Activated CD4-positive, alpha-beta T cell treated with anti-CD3 and anti-CD28 coated beads, Interleukin-2, amount 50 U/mL, for 4 hours (primary cell): ENCODE measurements around the gene HID1.
"Not testable (repeated sequence)": the region's sequence is repeated elsewhere in the genome, so short reads cannot be mapped to it uniquely, and the experiment has no call there.

Experiments
- DNase-seq, 2 experiments: peaks; one replicate each; pipeline ENCODE4 v3.0.0-alpha.2; 2020

HID1 gene

DNA sequence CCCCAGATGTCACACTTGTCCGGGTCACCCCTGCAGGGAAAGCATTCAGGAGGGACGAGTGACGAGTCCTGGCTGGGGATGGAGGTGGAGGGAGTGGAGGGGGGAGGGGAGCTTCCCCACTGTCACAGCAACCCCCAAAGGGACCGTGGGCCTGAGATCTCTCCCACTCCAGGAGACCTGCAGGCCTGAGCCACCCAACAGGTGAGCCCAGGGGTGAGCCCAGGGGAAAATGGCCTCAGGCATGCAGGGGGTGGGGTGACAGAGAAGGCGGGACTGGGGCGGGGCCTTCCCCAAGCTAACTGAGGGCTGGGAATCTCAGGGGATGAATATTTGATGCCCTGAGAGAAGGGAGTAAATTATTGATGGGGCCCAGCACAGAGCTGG, 51.9 kb downstream of the HID1 start:
- DNase-seq = no peak

DNA sequence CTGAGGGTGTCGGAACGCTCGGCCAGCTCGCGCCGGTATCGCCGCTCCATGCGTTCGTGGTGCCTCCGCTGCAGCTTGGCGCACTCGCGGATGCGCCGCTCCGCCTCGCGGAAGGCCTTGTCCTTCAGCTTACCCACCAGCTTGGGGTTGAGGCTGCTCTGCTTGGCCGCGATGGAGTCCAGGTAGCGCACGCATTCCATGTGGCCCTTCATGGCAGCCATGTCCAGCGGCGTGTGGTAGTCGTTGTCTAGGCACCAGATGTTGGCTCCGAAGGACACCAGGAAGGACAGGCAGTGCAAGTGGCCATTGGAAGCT, 52.3 kb downstream of the HID1 start:
- DNase-seq = no peak

DNA sequence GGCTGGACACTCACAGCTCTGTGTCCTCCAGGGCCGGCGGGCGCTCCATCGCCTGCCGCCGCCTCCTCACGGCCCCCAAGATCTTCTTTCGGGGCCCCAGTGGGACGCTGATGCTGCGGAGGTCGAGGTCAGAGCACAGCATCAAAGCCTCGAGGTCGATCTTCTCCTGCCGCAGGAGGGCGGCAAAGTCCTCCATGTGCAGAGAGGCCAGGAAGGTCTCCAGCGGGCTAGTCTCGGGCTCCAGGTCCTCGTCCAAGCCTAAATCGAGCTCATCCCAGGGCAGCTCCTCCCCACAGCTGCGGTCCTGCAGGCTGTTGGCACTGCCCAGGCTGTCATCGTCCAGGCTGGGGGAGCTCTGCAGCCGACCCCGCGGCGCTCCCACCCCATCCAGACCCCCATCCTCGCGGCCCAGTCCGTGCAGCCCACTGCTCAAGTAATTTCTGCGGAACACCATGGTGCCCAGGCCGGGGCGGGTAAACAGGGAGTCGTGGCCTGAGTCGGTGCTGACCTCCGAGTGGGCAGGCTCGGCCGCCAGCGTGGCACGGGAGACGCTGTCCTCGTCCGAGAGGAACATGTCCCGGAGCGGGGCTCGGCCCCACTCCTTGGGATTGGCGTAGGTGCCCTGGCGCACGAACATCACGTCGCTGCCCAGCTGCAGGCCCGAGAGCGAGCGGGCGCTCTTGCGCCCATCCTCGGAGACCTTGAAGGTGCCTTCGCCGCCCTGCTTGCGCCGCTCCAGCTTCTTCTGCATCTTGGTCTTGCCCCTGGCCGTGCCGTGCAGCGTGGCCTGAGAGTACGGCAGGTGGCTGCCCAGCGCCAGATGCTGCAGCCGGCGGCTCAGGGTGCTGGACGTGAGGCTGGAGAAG, 52.9 kb downstream of the HID1 start:
- no peak for DNase-seq

DNA sequence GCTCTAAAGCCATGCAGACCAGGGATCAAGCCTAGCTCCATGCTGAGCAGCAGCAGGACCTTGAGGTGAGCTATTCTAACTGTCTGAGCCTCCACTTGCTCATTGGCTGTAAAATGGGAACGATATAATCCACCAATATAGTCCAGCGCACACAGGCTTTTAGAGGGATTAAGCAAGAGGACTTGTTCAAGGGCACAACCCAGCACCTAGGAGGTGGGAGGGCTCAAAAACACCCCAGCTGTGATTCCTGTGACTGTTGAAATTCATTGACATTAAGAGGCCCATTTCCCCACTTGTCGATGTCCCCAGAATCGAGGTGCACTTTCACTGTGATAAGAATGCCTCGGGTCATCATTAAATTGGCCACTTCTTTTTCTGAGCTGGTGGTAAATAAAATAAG, 53.7 kb downstream of the HID1 start:
- no peak for DNase-seq

DNA sequence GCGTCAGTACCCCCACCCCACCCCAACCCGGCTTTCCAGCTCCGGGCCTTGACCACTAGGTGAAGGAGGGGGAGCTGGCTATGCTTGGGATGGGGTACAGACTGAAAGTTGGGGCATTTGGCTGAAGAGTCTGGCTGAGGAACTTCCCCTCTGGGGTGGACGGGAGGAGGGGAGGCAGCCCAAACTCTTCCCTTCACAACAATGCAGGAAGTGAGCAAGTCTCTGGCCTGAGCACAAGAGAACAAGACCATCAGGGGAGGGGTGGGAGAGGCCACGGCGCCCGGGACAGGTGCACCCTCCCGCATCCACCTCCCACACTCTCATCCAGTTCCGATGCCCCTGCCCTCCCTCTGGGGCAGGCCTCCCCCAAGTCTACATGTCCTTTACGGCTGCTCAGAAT, 55.1 kb downstream of the HID1 start:
- DNase-seq = no peak

DNA sequence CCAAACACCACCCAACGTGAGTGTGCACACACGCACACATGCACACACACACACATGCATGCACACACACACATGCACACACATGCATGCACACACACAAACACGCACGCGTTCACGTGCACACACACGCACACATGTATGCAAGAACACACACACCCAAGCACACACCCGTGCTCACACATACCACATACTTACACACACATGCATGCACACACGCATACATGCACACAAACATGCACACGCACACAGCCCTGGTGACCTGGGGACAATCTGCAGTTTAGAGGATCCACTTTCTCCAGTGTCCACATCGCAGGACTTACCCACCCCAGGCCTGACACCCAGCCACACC, 55.7 kb downstream of the HID1 start:
- DNase-seq = no peak

DNA sequence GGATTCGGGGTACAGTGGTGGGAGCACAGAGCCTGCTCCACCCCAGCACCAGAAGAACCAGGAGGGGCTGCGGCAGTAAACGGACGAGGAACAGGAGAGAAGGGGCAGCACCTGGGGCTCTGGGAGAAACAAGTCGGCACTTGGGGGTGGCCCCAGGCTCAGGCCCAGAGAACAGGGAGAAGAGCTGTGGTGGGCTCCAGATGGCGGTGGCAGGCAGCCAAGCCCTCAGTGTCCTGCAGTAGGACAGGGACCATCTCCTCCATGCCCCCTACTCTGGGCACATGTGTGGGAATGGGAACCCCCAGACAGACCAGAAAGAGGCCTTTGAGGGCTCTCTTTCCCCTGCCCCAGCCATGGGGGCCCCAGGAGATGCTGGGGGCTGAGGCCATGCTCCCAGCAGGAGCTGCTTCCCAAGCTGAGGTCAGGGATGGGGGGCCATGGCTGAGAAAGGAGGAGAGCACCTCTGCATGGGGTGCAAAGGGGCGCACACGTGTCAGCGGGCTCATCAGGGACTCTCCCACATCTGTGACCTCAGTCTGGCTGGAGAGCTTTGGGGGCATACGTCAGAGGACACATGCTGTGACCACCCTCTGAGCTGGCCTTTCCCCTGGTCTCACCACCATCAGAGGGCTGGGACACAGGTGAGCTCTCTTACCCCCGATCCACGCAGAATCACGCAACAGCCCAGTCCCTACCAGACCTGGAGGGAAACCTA, 56.3 kb downstream of the HID1 start:
- no peak for DNase-seq

DNA sequence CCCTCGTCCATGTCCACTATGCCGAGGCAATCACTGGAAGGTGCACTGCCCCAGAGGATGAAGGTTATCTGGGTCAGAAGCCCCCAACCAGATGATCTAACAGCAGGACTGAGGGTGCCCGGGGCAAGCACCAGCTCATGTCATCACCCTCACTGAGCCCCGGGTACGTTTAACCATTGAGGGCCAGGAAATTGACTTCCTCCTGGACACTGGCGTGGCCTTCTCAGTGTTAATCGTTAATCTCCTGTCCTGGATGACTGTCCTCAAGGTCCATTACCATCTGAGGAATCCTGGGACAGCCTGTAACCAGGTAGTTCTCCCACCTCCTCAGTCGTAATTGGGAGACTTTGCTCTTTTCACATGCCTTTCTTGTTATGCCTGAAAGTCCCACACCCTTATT, 61.1 kb downstream of the HID1 start:
- DNase-seq = not testable (repeated sequence)

DNA sequence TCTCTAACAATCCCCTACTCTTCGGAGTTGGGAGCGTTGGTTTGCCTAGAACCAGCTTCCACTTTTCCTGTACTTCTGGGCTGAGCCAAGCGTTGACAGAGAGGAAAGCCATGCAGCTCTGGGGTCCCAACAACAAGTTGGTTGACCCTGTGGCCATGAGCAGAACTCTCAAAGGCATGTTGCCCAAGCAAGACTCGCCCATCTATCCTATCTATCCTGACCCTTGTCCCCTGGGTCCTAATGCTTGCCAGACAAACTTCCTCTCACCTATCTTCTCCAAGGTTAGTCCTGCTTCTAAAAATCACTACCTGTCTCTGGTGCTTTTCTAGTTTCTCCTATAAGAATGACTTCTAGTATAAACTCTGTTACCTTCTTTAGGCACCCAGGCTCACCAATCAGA, 63.5 kb downstream of the HID1 start:
- DNase-seq = not testable (repeated sequence)

DNA sequence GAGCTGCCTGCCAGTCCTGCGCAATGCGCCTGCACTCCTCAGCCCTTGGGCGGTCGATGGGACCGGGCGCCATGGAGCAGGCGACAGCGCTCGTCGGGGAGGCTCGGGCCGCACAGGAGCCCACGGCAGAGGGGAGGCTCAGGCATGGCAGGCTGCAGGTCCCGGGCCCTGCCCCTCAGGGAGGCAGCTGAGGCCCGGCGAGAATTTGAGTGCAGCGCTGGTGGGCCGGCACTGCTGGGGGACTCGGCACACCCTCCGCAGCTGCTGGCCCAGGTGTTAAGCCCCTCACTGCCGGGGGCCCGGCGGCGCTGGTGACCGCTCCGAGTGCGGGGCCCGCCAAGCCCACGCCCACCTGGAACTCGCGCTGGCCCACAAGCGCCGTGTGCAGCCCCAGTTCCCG, 65.5 kb downstream of the HID1 start:
- no peak for DNase-seq

DNA sequence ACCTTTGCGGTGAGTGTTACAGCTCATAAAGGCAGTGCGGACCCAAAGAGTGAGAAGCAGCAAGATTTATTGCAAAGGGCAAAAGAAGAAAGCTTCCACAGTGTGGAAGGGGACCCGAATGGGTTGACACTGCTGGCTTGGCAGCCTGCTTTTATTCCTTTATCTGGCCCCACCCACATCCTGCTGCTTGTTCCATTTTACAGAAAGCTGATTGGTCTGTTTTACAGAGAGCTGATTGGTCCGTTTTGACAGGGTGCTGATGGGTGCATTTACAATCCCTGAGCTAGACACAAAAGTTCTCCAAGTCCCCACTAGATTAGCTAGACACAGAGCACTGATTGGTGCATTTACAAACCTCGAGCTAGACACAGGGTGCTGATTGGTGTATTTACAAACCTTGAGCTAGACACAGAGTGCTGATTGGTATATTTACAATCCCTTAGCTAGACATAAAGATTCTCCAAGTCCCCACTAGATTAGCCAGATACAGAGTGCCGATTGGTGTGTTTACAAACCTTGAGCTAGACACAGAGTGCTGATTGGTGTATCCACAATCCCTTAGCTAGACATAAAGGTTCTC, 66.3 kb downstream of the HID1 start:
- DNase-seq = not testable (repeated sequence)

DNA sequence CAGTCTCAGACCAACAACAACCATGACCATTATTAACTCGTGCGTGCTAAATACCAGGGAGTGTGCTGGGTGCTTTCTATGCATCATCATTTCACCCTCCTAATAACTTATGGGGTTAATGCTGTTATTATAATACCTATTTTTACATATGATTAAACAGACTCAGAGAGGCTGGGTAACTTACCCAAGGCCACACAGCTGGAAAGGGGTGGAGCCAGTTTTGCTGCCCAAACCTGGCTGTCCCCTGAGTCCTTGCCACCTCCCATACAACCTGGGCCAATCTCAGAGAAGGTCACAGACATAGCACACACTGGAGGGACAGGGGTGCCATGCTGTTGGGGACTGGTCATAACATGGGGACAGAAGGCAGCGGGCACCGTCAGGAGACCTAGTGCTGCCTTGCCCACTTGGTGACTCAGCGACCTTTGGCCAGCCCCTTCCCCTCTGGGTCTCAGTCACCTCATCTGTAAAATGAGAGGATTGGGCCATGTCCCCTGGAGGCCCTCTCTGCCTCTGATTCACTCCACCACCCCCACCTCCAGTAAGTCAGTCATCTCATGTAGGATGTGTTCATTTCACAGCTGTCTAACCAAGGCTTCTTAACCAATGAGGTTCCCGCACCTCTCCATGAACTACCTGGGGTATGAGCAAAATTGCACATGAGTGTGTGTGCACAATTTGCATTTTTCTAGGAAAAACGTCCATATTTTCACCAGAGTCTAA, 67.7 kb downstream of the HID1 start:
- DNase-seq = no peak

DNA sequence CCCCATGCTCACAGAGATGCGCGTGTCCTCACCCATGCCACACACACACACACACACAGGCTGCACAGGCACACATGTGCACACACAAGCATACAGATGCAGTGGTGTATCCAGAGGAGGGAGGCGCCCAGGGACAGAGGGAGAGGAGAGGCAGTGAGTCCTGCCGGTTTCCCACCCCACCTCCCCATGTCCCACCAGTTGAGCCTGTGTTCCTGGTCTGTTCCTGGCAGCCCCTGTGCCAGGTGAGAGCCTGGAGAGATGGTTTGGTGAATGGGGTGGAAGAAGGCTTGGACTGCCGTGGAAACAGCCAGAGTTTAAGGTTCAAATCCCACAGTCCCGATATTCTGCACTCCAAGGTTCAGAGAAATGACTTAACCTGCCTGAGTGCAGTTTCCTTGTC, 68.9 kb downstream of the HID1 start:
- no peak for DNase-seq

DNA sequence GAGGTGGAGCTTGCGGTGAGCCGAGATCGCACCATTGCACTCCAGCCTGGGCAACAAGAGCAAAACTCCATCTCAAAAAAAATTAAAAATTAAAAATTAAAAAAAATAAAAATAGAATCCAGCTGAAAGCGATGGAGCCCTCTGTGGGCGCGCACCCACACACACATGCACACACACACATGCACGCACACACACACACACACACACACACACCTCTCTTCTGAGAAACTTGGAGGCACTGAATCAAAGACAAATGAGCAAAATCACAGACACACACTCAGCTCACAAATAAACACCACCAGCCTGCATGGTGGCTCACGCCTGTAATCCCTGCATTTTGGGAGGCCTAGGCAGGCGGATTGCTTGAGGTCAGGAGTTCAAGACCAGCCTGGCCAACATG, 69.5 kb downstream of the HID1 start:
- DNase-seq = no peak

DNA sequence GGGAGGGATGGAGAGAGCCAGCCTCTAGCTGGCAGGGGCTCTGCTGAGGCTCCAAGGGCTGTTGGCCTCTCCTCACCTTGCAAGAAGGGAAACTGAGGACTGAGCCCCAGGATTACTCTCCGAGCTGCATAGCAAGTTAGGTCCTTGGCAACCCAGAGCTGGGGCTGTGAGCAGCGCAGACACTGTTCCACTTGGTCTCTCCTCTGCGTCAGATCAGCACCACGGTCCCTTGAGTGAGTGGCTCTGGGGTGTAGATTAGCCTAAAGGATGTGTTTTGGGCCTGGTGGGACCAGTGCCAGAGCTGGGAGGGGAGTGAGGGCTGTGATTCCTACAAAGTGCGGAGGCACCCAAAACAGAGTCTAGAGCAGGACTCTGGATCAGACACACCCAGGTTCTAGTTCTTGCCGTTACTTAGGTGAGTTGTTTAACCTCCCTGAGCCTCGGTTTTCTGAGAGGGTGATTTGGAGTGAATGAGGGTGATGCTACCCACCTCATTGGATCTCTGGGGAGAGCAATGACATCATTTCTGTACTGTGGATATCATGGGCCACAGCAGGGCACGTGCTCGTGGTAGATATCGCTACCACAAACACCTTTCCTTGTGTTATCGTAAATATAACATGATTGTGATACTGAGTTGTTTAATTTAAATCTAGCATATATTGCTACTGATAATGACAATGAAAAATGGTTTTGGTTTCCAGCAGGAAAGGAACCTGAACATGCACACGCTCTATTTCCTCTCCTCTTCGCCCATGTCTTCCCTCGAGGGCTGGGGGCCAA, 71.0 kb downstream of the HID1 start:
- DNase-seq = no peak
